GM18511 (cell line): Measurements from ENCODE around the gene SLC22A15.
A peak's percentile ranks its signal among the peaks of the same experiment; 100 is the strongest.

Source experiments
- ATAC-seq: cut with Tn5 transposase; IDR thresholded peaks from one replicate; pipeline ENCODE4 v1.9.1; 2021; ENCODE audit warnings: mild to moderate bottlenecking, moderate library complexity; ENCODE audit not compliant: unreplicated experiment

The SLC22A15 gene

GRCh38 chr1:116099379-116099778 is 123.1 kb downstream of the SLC22A15 start:
- ATAC-seq: no peak

DNA sequence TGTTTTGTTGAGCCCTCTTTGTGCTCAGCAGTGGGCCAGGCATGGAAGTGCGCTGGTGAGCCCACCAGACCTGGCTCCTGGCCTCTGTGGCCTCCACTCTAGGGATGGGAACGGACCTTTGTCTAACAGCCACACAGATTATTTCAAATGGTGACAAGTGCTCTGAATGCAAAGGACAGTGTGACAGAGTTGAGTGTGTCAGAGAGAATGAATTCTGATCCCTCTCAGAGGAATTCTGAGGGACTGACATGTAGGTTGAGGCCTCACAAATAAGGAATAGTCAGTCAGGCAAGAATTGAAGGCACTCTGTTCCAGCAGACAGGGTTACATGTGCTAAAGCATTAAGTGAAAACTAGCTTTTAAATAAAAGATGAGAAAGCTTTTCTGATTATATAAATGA is 123.6 kb downstream of the SLC22A15 start:
- no peak for ATAC-seq

GRCh38 chr1:116104667-116105066 is 128.4 kb downstream of the SLC22A15 start:
- ATAC-seq: peak; percentile 64

- no peak for ATAC-seq
Observed at GRCh38 chr1:116105996-116106395, 129.7 kb downstream of the SLC22A15 start.

- ATAC-seq: no peak
Observed at GRCh38 chr1:116106646-116107045, 130.3 kb downstream of the SLC22A15 start.

- ATAC-seq: no peak
Observed at GRCh38 chr1:116107371-116107770, 131.1 kb downstream of the SLC22A15 start.

- peak; percentile 78 for ATAC-seq
Observed at GRCh38 chr1:116110567-116111523, 134.5 kb downstream of the SLC22A15 start, which contains the start of gene MAB21L3. MAB21L3 (plus strand) TSS chr1:116111399; CDS start chr1:116112616, 1,217 bp downstream.

GRCh38 chr1:116111524-116112021 is 135.3 kb downstream of the SLC22A15 start:
- ATAC-seq: no peak

DNA sequence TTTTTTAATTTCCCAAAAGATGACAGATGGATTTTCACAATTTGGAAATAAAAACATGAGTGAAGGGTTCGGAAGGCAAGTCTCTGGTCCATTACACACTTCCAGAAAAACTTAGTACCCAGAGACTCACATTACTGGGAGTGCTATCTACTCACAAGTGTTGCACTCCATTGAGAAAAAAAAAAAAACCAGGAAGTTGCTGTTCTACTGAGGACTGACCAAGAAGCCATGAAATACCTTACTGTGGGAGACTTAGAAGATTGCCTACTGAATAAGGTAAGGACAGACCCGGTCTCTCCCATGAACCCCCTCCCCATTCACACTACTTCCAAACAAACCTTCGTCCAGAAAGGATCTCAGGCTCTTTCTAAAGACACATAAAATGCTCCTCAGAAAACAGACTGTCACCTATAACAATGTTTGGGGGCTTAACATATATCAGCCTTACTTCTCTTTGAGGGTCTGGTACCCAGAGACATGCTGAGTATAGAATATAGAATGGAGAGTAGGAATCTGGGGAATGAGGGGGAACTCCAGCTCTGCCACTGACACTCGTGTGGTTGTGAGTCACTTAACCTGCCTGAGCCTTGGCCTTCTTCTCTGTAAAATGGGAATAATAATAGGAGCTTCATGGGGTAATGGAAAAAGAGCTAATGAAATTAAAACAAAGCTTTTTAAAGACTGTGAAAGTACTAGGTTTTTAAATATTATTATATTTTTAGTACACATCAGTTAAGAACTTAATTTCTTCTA is 136.3 kb downstream of the SLC22A15 start:
- ATAC-seq: no peak

DNA sequence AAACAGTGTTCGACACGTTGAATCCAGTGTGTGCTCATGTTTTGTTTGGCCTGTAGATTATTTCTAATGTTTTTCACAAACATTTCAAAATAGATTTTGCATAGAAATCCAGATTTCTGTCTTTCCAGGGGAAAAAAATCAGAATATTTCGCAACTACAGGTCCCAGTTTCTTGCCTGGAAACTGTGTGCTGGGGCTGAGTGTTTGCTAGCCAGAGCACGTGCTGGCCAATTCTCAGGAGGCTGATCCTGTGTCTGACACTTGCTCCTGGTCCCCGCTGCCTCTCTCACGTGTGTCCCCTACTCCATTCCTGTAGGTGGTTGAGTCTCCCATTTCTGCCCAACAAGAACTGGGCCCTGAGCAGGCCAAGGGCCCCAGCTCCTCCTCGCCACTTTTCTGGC is 137.3 kb downstream of the SLC22A15 start:
- no peak for ATAC-seq

DNA sequence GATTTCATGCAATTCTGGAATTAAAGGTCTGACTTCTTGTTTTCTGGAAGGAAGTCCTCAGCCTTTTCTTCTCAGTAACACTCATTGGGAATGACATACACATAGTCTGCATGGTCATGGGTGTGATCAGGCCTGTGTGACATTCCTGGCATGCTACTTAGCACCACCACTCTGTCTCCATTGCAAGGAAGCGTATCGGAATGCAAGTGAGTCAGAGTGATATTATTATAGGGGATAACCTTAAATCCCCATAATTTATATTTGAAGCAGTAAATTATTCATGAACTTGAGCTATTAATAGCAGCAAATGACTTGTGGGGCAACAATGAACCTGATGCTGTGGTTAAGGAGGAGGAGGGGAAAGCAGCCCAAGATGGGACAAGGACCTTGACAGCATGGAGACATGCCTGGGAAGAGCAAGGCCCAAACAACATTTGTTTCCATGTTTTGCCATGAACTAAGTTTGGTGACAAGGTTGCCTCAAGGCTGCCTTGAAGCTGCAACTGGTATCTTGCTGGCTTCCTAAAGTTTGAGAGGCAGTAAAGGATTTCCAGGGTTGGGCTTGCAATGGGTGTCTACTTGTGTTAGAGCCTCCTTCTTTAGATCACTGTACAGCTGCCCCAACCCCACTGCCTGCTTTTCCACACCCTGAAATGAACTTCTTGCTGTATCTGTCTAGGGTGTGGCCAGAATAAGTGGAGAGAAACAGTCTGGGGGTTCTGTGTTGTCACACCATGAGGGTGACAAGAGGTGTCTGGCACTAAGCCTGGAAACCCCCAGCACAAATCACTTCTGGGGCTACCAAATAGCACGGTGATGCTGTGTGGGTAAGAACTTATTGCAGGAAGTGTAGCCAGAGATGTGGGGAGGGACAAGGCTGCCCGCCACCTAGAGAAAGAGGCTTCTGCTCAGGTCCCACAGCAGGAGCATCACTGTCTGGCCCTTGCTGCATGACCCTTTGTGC is 139.4 kb downstream of the SLC22A15 start:
- no peak for ATAC-seq

GRCh38 chr1:116118471-116118870 is 142.2 kb downstream of the SLC22A15 start:
- ATAC-seq: no peak
